Thoracic aorta (tissue), 2 donors: ENCODE results near the gene APEX2. TPM values are rescaled to one million over a fixed set of nuclear protein-coding genes. Genes with fewer than 3 reads are reported as not detected.

ENCODE experiments used
- ATAC-seq: fragments of 150-250 bp; one replicate; pipeline ENCODE4 v1.8.0; 2017; ENCODE audit warnings: low read depth; ENCODE audit not compliant: insufficient number of reproducible peaks, low FRiP score
- DNase-seq: peaks from one replicate; pipeline ENCODE4 v3.0.0-alpha.2; 2020; ENCODE audit warnings: low spot score
- H3K27ac ChIP-seq, 2 donors: fragments of 200-600 bp; sonication (generic); 1 replicate in 1 of 2; 2 replicates in 1 of 2; pipeline ENCODE4 v1.5.1; 2016; ENCODE audit warnings: mild to moderate bottlenecking in 2 of 2, moderate library complexity in 2 of 2
- H3K27me3 ChIP-seq: fragments of 200-600 bp; sonication (generic); replicated peaks from 2 replicates; pipeline ENCODE4 v1.6.0; 2016; ENCODE audit warnings: mild to moderate bottlenecking; ENCODE audit not compliant: insufficient read depth
- H3K36me3 ChIP-seq: fragments of 200-600 bp; sonication (generic); one replicate; pipeline ENCODE4 v1.5.1; 2016
- H3K4me1 ChIP-seq, 2 donors: fragments of 200-600 bp; sonication (generic); 1 replicate in 1 of 2; 2 replicates in 1 of 2; pipeline versions ENCODE4 v1.5.1 to v1.6.0; 2016; ENCODE audit warnings: low read depth in 2 of 2, mild to moderate bottlenecking in 1 of 2; ENCODE audit not compliant: control insufficient read depth in 1 of 2
- H3K4me3 ChIP-seq: fragments of 200-600 bp; sonication (generic); 2 replicates; pipeline ENCODE4 v1.5.1; 2016; ENCODE audit warnings: mild to moderate bottlenecking
- H3K9me3 ChIP-seq: fragments of 200-600 bp; sonication (generic); 2 replicates; pipeline ENCODE4 v1.5.1; 2016
- total RNA-seq, 2 donors: library from RNA; depleted of rRNA; stranded (reverse); fragments of >200 nt; gene quantifications; one replicate each; pipeline versions ENCODE4 v1.1.0 to v1.2.3, GENCODE V29; 2016
- TF ChIP-seq, protein P1 (sequence below): fragments of 200-600 bp; sonication (generic); IDR thresholded peaks from one replicate; pipeline ENCODE4 v1.5.1; 2019; ENCODE audit warnings: antibody characterized with exemption

APEX2 gene
- total RNA-seq, 2 donors from 2014 or later = 6.8 to 9.6 TPM

DNA sequence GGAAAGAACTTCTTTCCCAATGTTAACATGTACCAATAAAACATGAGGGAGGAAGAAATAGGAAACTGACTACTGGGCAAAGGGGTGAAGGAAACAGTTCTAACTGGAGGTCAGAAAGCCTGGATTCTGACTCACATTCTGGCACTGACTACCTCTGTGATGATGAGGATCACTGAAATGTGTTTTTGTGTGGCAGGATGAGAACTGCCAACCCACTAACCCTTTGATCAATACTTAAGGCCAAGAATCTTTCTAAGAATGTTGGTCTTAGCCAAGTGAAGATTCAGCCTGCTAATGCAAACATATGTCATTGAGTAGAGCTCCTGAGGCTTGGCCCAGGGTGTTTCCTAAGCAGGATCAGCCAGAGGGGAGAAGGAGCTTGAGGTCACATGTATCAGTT is 26.0 kb downstream of the APEX2 start:
- no peak for ATAC-seq
- Histone ChIP-seq H3K27me3 (no peaks in the 10 kb centered on the region), H3K36me3 (no peaks in the 10 kb centered on the region), H3K4me1 (no peaks in the 10 kb centered on the region), H3K9me3 (no peaks in the 10 kb centered on the region), H3K27ac (no peak overlapping the region), H3K4me3 (no peak overlapping the region)
- TF ChIP-seq, protein P1, sequence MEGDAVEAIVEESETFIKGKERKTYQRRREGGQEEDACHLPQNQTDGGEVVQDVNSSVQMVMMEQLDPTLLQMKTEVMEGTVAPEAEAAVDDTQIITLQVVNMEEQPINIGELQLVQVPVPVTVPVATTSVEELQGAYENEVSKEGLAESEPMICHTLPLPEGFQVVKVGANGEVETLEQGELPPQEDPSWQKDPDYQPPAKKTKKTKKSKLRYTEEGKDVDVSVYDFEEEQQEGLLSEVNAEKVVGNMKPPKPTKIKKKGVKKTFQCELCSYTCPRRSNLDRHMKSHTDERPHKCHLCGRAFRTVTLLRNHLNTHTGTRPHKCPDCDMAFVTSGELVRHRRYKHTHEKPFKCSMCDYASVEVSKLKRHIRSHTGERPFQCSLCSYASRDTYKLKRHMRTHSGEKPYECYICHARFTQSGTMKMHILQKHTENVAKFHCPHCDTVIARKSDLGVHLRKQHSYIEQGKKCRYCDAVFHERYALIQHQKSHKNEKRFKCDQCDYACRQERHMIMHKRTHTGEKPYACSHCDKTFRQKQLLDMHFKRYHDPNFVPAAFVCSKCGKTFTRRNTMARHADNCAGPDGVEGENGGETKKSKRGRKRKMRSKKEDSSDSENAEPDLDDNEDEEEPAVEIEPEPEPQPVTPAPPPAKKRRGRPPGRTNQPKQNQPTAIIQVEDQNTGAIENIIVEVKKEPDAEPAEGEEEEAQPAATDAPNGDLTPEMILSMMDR = no peak
- no peak for DNase-seq

- no peak overlapping the region for H3K4me3 ChIP-seq
- H3K9me3 ChIP-seq = no peaks in the 10 kb centered on the region
- no peaks in the 10 kb centered on the region for H3K4me1 ChIP-seq
- no peak overlapping the region for H3K27ac ChIP-seq
- DNase-seq (no peak), ATAC-seq (no peak)
- TF ChIP-seq, protein P1 = no peak
- H3K36me3 ChIP-seq = no peaks in the 10 kb centered on the region
- H3K27me3 ChIP-seq = no peaks in the 10 kb centered on the region
Measured at GRCh38 chrX:55026840-55027239, 26.7 kb downstream of the APEX2 start.

DNA sequence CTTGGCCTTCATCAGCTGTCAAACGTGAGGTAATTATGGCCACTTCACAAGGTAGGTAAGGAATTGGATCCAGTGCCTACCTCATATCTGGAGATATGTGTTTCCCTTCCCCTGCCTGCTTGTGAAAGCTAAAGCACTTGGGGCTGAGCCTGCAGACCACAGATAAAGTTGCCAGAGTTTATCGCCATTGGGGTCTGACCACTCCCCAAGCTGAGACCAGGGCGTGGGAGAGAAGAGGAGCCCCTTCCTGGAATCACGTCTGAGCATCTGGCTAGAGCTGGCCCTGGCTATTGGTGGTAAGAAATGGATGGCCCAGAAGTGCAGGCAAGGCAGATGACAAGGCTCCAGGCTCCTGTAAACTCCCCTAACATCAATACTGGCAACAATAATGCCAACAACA is 27.9 kb downstream of the APEX2 start:
- Histone ChIP-seq H3K27ac (no peak overlapping the region), H3K4me1 (no peaks in the 10 kb centered on the region), H3K9me3 (no peaks in the 10 kb centered on the region), H3K27me3 (no peaks in the 10 kb centered on the region), H3K4me3 (no peak overlapping the region), H3K36me3 (no peaks in the 10 kb centered on the region)
- DNase-seq = no peak
- TF ChIP-seq, protein P1 = no peak
- no peak for ATAC-seq

DNA sequence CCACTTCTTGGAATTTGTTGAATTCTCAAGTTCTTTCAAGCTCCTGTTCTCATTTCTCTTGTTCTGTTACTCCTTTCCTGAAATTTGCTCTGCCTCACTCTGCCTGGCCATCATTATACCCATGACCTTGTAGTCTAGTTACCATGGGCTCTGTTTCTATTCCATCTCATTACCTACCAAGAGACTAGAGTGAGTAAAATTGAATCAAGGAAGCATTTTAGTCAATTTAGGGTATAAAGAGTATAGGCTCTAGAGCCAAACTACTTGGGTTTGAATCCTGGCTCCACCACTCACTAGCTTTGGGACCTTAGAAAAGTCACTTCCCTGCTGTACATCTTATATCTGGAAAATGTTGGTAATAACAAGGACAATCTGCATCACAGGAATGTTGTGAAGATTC is 28.4 kb downstream of the APEX2 start:
- no peaks in the 10 kb centered on the region for H3K4me1 ChIP-seq
- no peaks in the 10 kb centered on the region for H3K36me3 ChIP-seq
- TF ChIP-seq, protein P1 = no peak
- no peaks in the 10 kb centered on the region for H3K9me3 ChIP-seq
- no peaks in the 10 kb centered on the region for H3K27me3 ChIP-seq
- H3K27ac ChIP-seq = no peak overlapping the region
- DNase-seq (no peak), ATAC-seq (no peak)
- no peak overlapping the region for H3K4me3 ChIP-seq

DNA sequence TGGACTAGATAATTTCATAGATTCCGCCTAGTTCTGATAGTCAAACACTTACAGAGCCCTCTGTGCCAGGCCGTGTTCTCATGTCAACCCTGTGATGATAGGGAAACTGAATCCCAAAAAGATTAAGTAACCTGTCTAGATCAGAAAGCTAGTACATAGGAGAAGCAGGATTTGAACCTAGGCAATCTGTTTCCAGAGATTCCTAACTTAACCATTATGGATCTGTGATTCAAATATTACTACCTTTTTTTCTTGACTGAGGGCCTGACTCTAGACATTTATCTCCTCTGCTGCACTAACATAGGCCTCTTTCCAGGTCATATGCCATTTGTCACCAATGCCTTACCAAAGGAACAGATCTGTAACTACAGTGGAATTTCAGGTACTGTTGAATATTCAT is 29.1 kb downstream of the APEX2 start:
- ATAC-seq = no peak
- Histone ChIP-seq H3K27me3 (no peaks in the 10 kb centered on the region), H3K9me3 (no peaks in the 10 kb centered on the region), H3K36me3 (no peaks in the 10 kb centered on the region), H3K27ac (no peak overlapping the region), H3K4me3 (no peak overlapping the region), H3K4me1 (no peaks in the 10 kb centered on the region)
- TF ChIP-seq, protein P1 = no peak
- DNase-seq = no peak
